GM12878 (cell line): ENCODE data around the gene TRPC1. TPM values are rescaled to one million over a fixed set of nuclear protein-coding genes. Genes with fewer than 3 reads are reported as not detected.

Source experiments
- ATAC-seq: fragments of 200-7000 bp; cut with Tn5 transposase; 3 replicates; pipeline ENCODE4 v1.9.1; 2020; ENCODE audit warnings: mild to moderate bottlenecking, moderate library complexity
- BruUV-seq: library from RNA; stranded (reverse); fragments of 400-500 nt; replicated peaks from 2 replicates; lab custom pipeline; 2021; lab: Mats Ljungman, UMichigan
- CTCF ChIA-PET: fragments of 300-600 bp; sonication (Branson Sonifier 250); formaldehyde crosslinking; extraction: SDS; loops from one replicate; lab custom pipeline; 2021; ENCODE audit warnings: inconsistent platforms; lab: Yijun Ruan, JAX
- POLR2A ChIA-PET: fragments of 350-600 bp; formaldehyde crosslinking; extraction: SDS; loops from one replicate; lab custom pipeline; 2021; ENCODE audit warnings: inconsistent platforms; lab: Charles Lee
- RAD21 ChIA-PET: fragments of 300-600 bp; sonication (Branson Sonifier 250); formaldehyde crosslinking; loops from one replicate; lab custom pipeline; 2023; ENCODE audit warnings: antibody characterized with exemption; ENCODE audit not compliant: unreplicated experiment; lab: Charles Lee
- SMC1A ChIA-PET: fragments of 300-600 bp; sonication (Branson Sonifier 250); formaldehyde crosslinking; loops from one replicate; lab custom pipeline; 2023; ENCODE audit not compliant: unreplicated experiment, uncharacterized antibody; lab: Charles Lee
- DNase-seq: peaks from one replicate; pipeline ENCODE4 v3.0.0-alpha.2; 2011; ENCODE audit warnings: low read depth, low spot score
- FAIRE-seq: peaks from 3 replicates; lab custom pipeline; 2011; peaks lifted over from hg19 to GRCh38; lab: Jason Lieb, UNC
- H2AFZ ChIP-seq: 2 replicates; pipeline ENCODE4 v1.6.0; 2011; ENCODE audit warnings: low read depth, low read length, control low read depth; ENCODE audit not compliant: control insufficient read depth
- H3K27ac ChIP-seq: 2 replicates; pipeline ENCODE4 v1.5.1; 2011; ENCODE audit warnings: control low read depth; ENCODE audit not compliant: control insufficient read depth, insufficient read depth
- H3K27me3 ChIP-seq, 2 experiments: replicated peaks in 1 of 2; 2 replicates each; pipeline versions ENCODE4 v1.6.0 to v1.6.1; 2011; ENCODE audit warnings: low read length in 1 of 2; ENCODE audit not compliant: control insufficient read depth in 2 of 2, insufficient read depth in 2 of 2
- H3K36me3 ChIP-seq, 2 experiments: 2 replicates each; pipeline ENCODE4 v1.5.1; 2011; ENCODE audit warnings: low read length in 1 of 2; ENCODE audit not compliant: control insufficient read depth in 2 of 2, insufficient read depth in 2 of 2
- H3K4me1 ChIP-seq: 2 replicates; pipeline ENCODE4 v1.6.1; 2011; ENCODE audit warnings: mild to moderate bottlenecking, low read length, moderate library complexity, mixed read lengths; ENCODE audit not compliant: control insufficient read depth, insufficient read depth
- H3K4me2 ChIP-seq: 2 replicates; pipeline ENCODE4 v1.6.0; 2011; ENCODE audit warnings: control low read depth; ENCODE audit not compliant: control insufficient read depth, insufficient read depth
- H3K4me3 ChIP-seq: fragments of 200-600 bp; sonication (generic); 2 replicates; pipeline ENCODE4 v1.5.1; 2016
- H3K79me2 ChIP-seq: 2 replicates; pipeline ENCODE4 v1.6.0; 2011; ENCODE audit warnings: low read length; ENCODE audit not compliant: control insufficient read depth, insufficient read depth
- H3K9ac ChIP-seq: 2 replicates; pipeline ENCODE4 v1.8.0; 2011; ENCODE audit warnings: low read length, control low read depth, mixed read lengths; ENCODE audit not compliant: control insufficient read depth, insufficient read depth
- H3K9me3 ChIP-seq: replicated peaks from 3 replicates; pipeline ENCODE4 v1.5.1; 2011; ENCODE audit warnings: mild to moderate bottlenecking, low read length; ENCODE audit not compliant: control insufficient read depth, insufficient read depth
- H4K20me1 ChIP-seq: 2 replicates; pipeline ENCODE4 v1.6.0; 2011; ENCODE audit not compliant: control insufficient read depth, insufficient read depth
- DPF2 ChIP-seq: fragments of 450-650 bp; IDR thresholded peaks from 2 replicates; pipeline ENCODE4 v1.6.1; 2017; ENCODE audit warnings: mild to moderate bottlenecking
- EP300 ChIP-seq, 2 experiments: fragments of 150-350 bp in 1 of 2; IDR thresholded peaks; 2 replicates each; pipeline ENCODE4 v1.6.1; 2011 to 2012; ENCODE audit warnings: low read depth in 2 of 2, low read length in 2 of 2, borderline replicate concordance in 1 of 2, improper control_type of control experiment in 1 of 2, inconsistent platforms in 1 of 2; ENCODE audit not compliant: control insufficient read depth in 1 of 2
- MEF2B ChIP-seq: fragments of 450-650 bp; IDR thresholded peaks from 2 replicates; pipeline ENCODE4 v1.6.1; 2018; ENCODE audit warnings: mild to moderate bottlenecking, moderate library complexity; ENCODE audit not compliant: partially characterized antibody, poor library complexity, severe bottlenecking
- MTA2 ChIP-seq: fragments of 450-650 bp; IDR thresholded peaks from 2 replicates; pipeline ENCODE4 v1.6.1; 2016; ENCODE audit warnings: low read depth, mild to moderate bottlenecking, moderate library complexity
- SIX5 ChIP-seq: IDR thresholded peaks from 2 replicates; pipeline ENCODE4 v1.6.1; 2011; ENCODE audit warnings: mild to moderate bottlenecking, low read depth, low read length, moderate library complexity; ENCODE audit not compliant: severe bottlenecking
- STAT3 ChIP-seq: IDR thresholded peaks from 2 replicates; pipeline ENCODE4 v1.6.1; 2011; ENCODE audit warnings: low read depth, low read length, improper control_type of control experiment
- WGBS: methylation state at CpG from one replicate; pipeline ENCODE4 v1.1.6; 2016; ENCODE audit warnings: low lambda C conversion rate; ENCODE audit not compliant: insufficient replicate concordance, insufficient coverage; ENCODE audit errors: missing lambda C conversion rate; 5-methylcytosine and 5-hydroxymethylcytosine counted together
- in situ Hi-C: fragments of 300-500 bp; cut with MboI; formaldehyde crosslinking; loops from 9 replicates; pipeline ENCODE4 v1.14.3; 2018; ENCODE audit warnings: mixed read lengths
- intact Hi-C: fragments of 100-400 bp; cut with micrococcal nuclease; formaldehyde crosslinking; loops from one replicate; pipeline ENCODE4 v1.14.2; 2022; ENCODE audit not compliant: unreplicated experiment
- polyA plus RNA-seq, 11 experiments: library from polyadenylated mRNA; depleted of rRNA in 4 of 11; unstranded in 6 of 11; stranded (reverse) in 5 of 11; fragments of >200 nt; fragmentation: Nextera tagmentation in 4 of 11; fragmentation: Illumina TruSeq in 1 of 11; extraction: Ambion mirVana in 4 of 11; extraction: Trizol in 1 of 11; gene quantifications; 1 replicate in 1 of 11; 2 replicates in 10 of 11; pipeline versions ENCODE4 v1.2.1 to v1.2.3, GENCODE V29; 2011 to 2016; ENCODE audit warnings: inconsistent platforms in 2 of 11, missing spikeins in 2 of 11, low read depth in 1 of 11
- total RNA-seq, 4 experiments: library from RNA; depleted of rRNA in 3 of 4; stranded (reverse); fragments of >200 nt in 3 of 4; fragmentation: Illumina TruSeq in 1 of 4; extraction: Trizol in 1 of 4; gene quantifications; 2 replicates each; pipeline versions ENCODE4 v1.2.1 to v1.2.3, GENCODE V29; 2013 to 2021
- TF ChIP-seq, protein P1 (sequence below): fragments of 450-650 bp; formaldehyde crosslinking; IDR thresholded peaks from 2 replicates; pipeline ENCODE4 v1.4.0; 2020; ENCODE audit warnings: mild to moderate bottlenecking, moderate library complexity
- TF ChIP-seq, protein P2 (sequence below): fragments of 450-650 bp; IDR thresholded peaks from 2 replicates; pipeline ENCODE4 v1.6.1; 2017; ENCODE audit warnings: low read depth, mild to moderate bottlenecking, moderate library complexity
- TF ChIP-seq, protein P3 (sequence below): fragments of 450-650 bp; IDR thresholded peaks from 2 replicates; pipeline ENCODE4 v1.6.1; 2017; ENCODE audit warnings: borderline replicate concordance

Gene TRPC1
- total and polyA plus RNA-seq, 10 of the 15 experiments (the other 5 are each of a cell fraction or from before 2014, with no cell fraction given): 0.05 to 2.9 (median 0.17) TPM

DNA sequence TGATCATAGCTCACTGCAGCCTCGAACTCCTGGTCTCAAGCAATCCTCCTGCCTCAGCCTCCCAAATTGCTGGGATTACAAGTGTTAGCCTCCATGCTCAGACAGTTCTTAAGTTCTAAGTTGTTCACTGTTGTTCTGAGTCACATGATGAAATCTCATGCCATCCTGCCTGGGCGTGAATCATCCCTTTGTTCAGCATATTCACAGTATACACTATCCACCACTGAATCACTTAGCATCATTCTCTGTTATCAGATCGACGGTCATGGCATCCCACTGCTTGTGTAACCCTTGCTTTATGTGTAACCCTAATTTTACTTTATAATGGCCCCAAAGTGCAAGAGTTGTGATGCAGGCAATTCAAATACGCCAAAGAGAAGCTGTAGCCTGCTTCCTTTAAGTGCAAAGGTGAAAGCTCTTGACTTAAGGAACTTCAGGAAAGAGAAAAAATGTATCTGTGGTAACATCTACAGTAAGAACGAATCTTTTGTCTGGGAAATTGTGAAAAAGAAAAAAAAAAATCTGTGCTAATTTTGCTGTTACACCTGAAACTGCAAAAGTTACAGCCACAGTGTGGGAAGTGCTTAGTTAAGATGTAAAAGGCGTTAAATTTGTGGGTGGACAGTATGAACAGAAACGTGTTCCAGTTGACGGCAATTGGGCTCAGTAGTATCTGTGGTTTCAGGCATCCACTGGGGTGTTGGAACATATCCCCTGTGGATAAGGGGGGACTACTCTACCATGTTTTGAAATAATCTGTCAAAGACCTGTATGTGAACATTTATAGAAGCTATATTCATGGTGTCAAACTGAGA, 84.5 kb downstream of the TRPC1 start:
- ChIA-PET CTCF (interaction anchor here (1.0 to 2.3 kb wide), 2 partner anchors 15 to 21 kb away, joined by 4 to 11 read pairs; no protein-coding TSS in a partner anchor), RAD21 (no interaction called here), POLR2A (no interaction called here), SMC1A (interaction anchor here (2.9 kb wide), 1 partner anchor 21 kb away, joined by 9 read pairs; no protein-coding TSS in a partner anchor)
- WGBS: 40% methylated on average over 9 of the region's 9 CpGs
- H3K9me3 ChIP-seq: no peaks in the 10 kb centered on the region
- FAIRE-seq: no peak
- H3K36me3 ChIP-seq: no peaks in the 10 kb centered on the region
- no peak overlapping the region for H3K4me2 ChIP-seq
- intact Hi-C loops (no loop called here), in situ Hi-C loops (no loop called here)
- BruUV-seq: no TSS peak
- H3K4me3 ChIP-seq: no peak overlapping the region
- no peaks in the 10 kb centered on the region for H3K27me3 ChIP-seq
- H3K4me1 ChIP-seq: no peaks in the 10 kb centered on the region
- no peak for DNase-seq
- no peak overlapping the region for H3K9ac ChIP-seq
- H3K27ac ChIP-seq: no peak overlapping the region
- no peak overlapping the region for H2AFZ ChIP-seq
- ATAC-seq: peak; percentile 60
- no peaks in the 10 kb centered on the region; the same call in 1 of the 2 replicates for H4K20me1 ChIP-seq
- no peaks in the 10 kb centered on the region for H3K79me2 ChIP-seq
- TF ChIP-seq, protein P1, sequence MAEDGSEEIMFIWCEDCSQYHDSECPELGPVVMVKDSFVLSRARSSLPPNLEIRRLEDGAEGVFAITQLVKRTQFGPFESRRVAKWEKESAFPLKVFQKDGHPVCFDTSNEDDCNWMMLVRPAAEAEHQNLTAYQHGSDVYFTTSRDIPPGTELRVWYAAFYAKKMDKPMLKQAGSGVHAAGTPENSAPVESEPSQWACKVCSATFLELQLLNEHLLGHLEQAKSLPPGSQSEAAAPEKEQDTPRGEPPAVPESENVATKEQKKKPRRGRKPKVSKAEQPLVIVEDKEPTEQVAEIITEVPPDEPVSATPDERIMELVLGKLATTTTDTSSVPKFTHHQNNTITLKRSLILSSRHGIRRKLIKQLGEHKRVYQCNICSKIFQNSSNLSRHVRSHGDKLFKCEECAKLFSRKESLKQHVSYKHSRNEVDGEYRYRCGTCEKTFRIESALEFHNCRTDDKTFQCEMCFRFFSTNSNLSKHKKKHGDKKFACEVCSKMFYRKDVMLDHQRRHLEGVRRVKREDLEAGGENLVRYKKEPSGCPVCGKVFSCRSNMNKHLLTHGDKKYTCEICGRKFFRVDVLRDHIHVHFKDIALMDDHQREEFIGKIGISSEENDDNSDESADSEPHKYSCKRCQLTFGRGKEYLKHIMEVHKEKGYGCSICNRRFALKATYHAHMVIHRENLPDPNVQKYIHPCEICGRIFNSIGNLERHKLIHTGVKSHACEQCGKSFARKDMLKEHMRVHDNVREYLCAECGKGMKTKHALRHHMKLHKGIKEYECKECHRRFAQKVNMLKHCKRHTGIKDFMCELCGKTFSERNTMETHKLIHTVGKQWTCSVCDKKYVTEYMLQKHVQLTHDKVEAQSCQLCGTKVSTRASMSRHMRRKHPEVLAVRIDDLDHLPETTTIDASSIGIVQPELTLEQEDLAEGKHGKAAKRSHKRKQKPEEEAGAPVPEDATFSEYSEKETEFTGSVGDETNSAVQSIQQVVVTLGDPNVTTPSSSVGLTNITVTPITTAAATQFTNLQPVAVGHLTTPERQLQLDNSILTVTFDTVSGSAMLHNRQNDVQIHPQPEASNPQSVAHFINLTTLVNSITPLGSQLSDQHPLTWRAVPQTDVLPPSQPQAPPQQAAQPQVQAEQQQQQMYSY (CRISPR knock-in tag): no peak
- TF ChIP-seq, protein P2, sequence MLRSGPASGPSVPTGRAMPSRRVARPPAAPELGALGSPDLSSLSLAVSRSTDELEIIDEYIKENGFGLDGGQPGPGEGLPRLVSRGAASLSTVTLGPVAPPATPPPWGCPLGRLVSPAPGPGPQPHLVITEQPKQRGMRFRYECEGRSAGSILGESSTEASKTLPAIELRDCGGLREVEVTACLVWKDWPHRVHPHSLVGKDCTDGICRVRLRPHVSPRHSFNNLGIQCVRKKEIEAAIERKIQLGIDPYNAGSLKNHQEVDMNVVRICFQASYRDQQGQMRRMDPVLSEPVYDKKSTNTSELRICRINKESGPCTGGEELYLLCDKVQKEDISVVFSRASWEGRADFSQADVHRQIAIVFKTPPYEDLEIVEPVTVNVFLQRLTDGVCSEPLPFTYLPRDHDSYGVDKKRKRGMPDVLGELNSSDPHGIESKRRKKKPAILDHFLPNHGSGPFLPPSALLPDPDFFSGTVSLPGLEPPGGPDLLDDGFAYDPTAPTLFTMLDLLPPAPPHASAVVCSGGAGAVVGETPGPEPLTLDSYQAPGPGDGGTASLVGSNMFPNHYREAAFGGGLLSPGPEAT: peak; percentile 42; the same call in 1 of the 2 replicates
- TF ChIP-seq SIX5 (no peak), MEF2B (peak; percentile 71), DPF2 (no peak), STAT3 (no peak), EP300 (IDR thresholded peaks at IDR 0.05; ENCODE audit: borderline replicate concordance in 1 of 2, control insufficient read depth in 1 of 2, low read depth in 2 of 2, low read length in 2 of 2) (no peak; a peak in 1 of 4 replicates), MTA2 (peak; percentile 68)
- TF ChIP-seq, protein P3, sequence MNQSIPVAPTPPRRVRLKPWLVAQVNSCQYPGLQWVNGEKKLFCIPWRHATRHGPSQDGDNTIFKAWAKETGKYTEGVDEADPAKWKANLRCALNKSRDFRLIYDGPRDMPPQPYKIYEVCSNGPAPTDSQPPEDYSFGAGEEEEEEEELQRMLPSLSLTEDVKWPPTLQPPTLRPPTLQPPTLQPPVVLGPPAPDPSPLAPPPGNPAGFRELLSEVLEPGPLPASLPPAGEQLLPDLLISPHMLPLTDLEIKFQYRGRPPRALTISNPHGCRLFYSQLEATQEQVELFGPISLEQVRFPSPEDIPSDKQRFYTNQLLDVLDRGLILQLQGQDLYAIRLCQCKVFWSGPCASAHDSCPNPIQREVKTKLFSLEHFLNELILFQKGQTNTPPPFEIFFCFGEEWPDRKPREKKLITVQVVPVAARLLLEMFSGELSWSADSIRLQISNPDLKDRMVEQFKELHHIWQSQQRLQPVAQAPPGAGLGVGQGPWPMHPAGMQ: no peak
